GM12801 (cell line): ENCODE measurements around the gene GSE1.

Experiments
- CTCF ChIP-seq: IDR thresholded peaks from one replicate; pipeline ENCODE4 v1.5.1; 2011; ENCODE audit warnings: control low read depth; ENCODE audit not compliant: insufficient read length; ENCODE audit errors: extremely low read depth

GSE1 gene

GRCh38 chr16:85688586-85689284, 75.6 kb downstream of the GSE1 start, which contains the start of gene GINS2:
Gene GINS2, minus strand, starts transcription at chr16:85688954. Its CDS starts 56 bp downstream, at chr16:85688898.
- TF ChIP-seq CTCF: no peak

DNA sequence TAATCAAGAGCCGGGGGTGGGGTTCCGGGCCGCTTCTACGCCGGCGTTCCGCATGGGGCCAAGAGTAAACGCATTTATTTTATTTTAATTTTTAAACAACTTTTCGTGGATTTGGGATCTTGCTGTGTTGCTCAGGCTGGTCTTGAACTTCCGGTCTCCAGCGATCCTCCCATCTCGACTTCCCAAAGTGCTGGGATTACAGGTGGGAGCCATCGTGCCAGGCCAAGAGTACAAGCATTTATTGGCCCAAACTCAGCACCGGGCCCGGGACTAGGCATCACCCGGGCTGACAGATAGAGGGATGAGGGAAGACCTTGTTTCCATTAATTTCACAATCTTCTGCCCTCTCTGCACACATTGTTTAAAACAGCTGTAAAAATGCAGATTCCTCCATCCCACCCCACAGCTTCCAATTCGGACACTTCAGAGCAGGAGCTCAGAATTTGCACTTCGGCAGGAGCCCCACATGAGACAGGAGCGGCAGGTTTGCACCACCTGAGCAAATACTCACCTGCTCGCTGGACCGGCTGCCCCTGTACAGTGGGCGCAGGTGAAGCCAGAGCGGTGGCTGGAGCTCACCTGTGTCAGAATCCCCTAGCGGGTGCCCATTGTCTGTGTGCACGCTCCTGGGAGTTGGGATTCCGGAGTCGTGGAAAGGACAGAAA, 76.3 kb downstream of the GSE1 start:
- no peak for TF ChIP-seq CTCF

GRCh38 chr16:85689950-85690320, 76.8 kb downstream of the GSE1 start:
- TF ChIP-seq CTCF: no peak

GRCh38 chr16:85690469-85691064, 77.4 kb downstream of the GSE1 start:
- TF ChIP-seq CTCF: no peak

- TF ChIP-seq CTCF: no peak
These were observed 82.3 kb downstream of the GSE1 start for GRCh38 chr16:85695196-85696128.

GRCh38 chr16:85696781-85697180, 83.7 kb downstream of the GSE1 start:
- TF ChIP-seq CTCF: no peak

- no peak for TF ChIP-seq CTCF
These were observed 84.3 kb downstream of the GSE1 start for GRCh38 chr16:85697431-85697830.
